Fibroblast of gingiva (primary cell): ENCODE measurements around the gene SPINT2.
"Not testable (repeated sequence)": the region's sequence is repeated elsewhere in the genome, so short reads cannot be mapped to it uniquely, and the experiment has no call there.

Experiments
- DNase-seq: peaks from one replicate; pipeline ENCODE4 v3.0.0-alpha.2; 2011; ENCODE audit warnings: low read depth

The SPINT2 gene

GRCh38 chr19:38321646-38322196 is 57.3 kb downstream of the SPINT2 start:
- peak; percentile 31 for DNase-seq

- DNase-seq: no peak
Observed at GRCh38 chr19:38323291-38323690, 58.9 kb downstream of the SPINT2 start.

GRCh38 chr19:38324431-38324830 is 60.1 kb downstream of the SPINT2 start:
- DNase-seq: no peak

- no peak for DNase-seq
Observed at GRCh38 chr19:38326591-38326990, 62.2 kb downstream of the SPINT2 start.

- DNase-seq: no peak
Observed at GRCh38 chr19:38329651-38330050, 65.3 kb downstream of the SPINT2 start.

- DNase-seq: no peak
Observed at GRCh38 chr19:38331728-38332127, 67.4 kb downstream of the SPINT2 start.

GRCh38 chr19:38333245-38333644 is 68.9 kb downstream of the SPINT2 start:
- DNase-seq: no peak

GRCh38 chr19:38335949-38336637 is 71.7 kb downstream of the SPINT2 start:
- peak; percentile 93 for DNase-seq

GRCh38 chr19:38336638-38337359 is 72.4 kb downstream of the SPINT2 start:
- peak; percentile 82 for DNase-seq

GRCh38 chr19:38337360-38337653 is 72.9 kb downstream of the SPINT2 start:
- DNase-seq: no peak

- not testable (repeated sequence) for DNase-seq
Observed at GRCh38 chr19:38339011-38339410, 74.6 kb downstream of the SPINT2 start.

GRCh38 chr19:38340927-38341326 is 76.6 kb downstream of the SPINT2 start:
- DNase-seq: no peak
